ENCODE measurements around the gene TNPO3.
"Not testable (repeated sequence)": the region's sequence is repeated elsewhere in the genome, so short reads cannot be mapped to it uniquely, and the experiment has no call there.

The TNPO3 gene

DNA sequence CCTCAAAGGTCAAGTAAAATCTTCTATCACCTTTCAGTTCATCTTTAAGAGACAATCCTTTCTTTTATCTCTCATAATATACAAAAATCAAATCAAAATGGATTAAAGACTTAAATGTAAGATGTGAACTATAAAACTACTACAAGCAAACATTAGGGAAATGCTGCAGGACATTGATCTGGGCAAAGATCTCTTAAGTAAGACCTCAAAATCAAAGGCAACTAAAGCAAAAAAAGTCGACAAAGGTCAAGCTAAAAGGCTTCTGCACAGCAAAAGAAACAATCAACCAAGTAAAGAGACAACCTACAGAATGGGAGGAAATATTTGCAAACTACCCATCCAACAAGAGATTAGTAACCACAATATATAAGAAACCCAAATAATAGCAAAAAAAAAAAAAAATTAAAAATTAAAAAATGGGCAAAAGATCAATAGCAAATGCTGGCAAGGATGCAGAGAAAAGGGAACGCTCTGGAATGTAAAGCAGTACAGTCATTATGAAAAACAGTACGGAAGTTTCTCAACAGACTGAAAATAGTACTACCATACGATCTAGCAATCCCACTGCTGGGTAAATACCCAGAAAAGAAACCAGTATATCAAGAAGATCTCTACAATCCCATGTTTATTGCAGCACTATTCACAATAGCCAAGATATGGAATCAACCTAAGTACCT, 41.7 kb downstream of the TNPO3 start:
- DNase-seq, result no peak

DNA sequence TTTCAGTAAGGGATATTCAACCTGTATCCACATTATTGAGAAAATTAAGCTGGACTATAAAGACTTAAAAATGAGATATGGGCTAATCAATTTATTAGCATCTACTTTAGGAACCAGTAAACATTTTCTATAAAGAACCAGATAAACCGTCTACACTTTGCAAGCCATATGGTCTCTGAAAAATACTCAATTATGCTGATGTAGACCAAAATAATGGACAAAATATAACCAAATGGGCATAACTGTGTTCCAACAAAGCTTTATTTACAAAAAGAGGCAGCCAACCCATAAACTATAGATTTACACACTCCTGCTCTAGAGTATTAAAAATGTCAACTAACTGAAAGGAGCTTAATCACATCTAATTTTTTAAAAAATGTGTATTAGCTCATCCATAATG, 42.3 kb downstream of the TNPO3 start:
- DNase-seq, result no peak

DNA sequence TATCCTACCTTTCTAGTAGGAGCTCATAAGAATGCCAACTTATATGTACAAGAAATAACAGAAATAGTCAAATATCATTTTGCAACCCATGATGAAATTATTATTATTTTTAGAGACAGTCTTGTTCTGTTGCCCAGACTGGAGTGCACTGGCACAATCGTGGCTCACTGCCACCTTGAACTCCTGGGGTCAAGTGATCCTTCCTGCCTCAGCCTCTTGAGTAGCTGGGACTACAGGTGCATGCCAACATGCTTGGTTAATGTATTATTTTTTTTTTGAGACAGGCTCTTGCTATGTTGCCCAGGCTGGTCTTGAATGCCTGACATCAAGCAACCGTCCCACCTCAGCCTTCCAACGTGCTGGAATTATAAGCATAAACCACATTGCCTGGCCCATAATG, 44.8 kb downstream of the TNPO3 start:
- DNase-seq, result no peak

DNA sequence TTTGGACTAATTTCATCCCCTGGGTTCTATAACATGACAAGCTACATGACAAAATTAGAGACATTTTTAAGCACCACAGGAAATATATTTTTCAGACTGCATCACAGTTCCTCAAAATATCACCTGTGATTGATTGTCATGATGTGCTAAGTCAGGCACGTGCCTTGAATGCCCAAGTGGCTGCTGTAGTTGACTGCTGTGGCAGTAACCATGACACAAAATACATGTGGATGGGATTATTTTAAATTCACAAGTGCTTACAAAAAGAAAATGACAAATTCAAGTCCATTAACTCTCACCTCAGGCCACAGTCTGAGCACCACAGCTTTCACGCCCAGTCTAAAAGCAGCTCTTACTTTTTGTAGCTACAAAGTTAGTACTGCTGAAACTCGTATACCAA, 45.5 kb downstream of the TNPO3 start:
- no peak for DNase-seq

DNA sequence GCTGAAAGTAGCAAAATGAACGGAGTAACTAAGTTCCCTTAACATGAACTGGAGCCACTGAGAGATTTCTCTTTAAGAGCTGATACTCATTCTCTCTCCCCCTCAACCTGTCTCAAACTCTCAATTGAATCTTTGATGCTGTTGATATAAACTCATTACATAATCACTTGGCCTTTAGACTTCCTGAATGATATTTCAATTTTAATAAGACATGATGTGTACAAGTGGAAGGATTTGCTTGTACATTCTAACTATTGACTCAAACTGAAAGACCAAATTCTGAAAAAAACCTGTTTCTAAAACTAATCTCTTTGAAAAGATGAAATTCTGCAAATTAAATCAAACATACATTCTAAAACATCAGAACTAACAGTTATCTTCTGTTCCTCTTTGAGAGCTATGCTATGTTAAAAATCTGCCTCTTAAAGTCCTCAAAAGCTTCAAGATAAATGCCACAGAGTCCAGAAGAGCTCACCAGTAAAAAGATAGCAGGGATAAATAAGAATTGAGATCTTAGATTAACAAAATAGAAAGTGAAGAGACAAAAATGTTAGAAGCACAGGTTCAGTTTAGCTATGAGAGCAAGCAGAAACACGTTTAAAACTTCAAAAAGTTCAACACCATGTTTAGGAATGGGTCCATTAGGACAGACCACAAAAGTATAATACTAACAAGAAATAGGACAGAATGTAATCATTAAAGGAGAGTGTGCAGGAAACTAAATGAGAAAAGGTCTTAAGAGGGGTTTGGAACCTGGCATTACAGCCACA, 46.1 kb downstream of the TNPO3 start:
- DNase-seq, result no peak

DNA sequence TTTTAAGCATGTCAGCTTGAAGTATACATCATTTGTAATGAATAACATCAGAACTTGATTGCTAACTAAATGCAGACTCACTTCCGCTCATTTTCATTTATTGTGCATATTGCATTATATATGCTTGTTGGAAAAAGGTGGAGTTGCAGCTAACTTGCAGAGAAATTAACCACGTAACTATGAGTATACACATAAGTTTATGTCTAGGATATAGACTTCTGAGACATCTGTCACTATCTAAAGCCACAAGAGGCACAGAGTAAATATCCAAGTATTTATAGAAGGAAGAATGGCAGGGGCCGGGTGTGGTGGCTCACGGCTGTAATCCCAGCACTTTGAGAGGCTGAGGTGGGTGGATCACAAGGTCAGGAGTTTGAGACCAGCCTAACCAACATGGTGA, 47.3 kb downstream of the TNPO3 start:
- DNase-seq, result no peak

DNA sequence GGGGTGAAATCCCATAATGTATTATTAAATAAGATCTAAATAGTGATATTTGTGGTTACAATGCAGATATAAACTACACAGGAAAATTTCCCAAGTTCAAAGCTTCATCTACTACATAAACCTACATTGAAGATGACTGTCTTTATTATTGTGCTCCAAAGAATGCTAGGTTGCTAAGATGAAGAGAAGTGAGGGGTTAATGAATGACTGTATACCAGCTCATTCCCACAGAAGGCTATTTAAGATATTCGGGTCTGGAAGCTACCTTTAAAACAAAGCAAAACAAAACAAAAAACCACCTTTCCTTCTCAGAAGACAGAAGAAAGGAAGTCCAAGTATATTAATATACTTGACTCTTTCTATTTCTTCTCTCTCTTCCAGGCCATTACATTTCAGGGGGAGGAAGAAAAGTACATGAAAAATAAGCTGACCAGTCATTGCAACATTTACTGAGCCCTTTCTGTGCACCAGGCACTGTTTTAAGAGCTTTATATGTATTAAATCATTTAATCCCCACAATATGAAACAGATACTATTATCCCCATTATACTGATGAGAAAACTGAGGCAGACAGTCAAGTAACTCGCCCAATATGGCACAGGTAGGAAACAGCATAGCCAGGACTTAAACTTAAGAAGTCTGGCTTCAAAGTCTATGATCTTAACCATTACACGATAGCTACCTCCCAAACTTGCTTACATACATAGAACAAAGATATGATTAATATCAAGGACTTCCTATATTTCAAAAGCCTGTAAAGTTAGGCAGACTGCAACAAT, 48.1 kb downstream of the TNPO3 start:
- no peak for DNase-seq

DNA sequence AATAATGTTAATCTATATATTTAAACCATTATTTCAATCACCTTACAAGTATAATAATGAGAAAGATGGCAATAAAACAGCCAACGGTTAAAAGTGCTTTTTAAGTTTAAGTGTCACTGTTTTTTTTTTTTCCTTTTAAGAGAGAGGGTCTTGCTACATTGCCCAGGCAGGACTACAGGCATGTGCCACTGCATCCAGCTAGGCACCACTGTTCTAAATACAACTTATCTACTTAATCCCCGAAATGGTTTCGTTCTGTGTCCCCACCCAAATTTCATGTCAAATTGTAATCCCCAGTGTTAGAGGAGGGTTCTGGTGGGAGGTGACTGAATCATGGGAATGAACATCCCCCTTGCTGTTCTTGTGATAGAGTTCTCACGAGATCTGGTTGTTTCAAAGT, 49.7 kb downstream of the TNPO3 start:
- DNase-seq, result no peak

DNA sequence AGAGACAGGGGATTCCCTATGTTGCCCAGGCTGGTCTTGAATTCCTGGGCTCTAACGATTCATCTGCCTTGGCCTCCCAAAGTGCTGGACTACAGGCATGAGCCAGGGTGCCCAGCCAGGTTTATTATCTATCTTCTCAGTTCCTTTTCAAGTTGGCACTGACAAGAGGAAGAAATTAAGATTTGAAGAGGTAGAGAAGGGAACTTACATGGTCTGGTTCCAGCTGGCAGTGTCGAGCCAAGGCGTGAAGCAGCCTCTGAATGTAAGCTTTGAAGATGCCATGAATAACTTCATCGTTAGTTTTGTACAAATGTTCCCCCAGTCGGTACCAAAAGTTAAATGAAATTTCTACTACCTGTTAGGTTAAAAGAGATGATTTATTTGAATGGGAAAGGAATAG, 57.7 kb downstream of the TNPO3 start:
- no peak for DNase-seq

DNA sequence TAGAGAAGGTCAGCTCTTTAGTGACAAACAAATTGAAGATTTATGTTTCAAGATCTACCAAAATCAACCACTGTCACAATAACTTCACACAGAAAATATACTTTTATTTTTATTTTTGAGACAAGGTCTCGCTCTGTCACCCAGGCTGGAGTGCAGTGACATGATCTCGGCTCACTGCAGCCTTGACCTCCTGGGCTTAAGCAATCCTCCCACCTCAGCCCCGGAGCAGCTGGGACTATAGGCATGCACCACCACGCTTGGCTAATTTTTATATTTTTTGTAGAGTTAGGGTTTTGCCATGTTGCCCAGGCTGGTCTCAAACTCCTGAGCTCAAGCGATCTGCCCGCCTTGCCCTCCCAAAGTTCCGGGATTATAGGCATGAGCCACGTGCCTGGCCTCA, 60.4 kb downstream of the TNPO3 start:
- not testable (repeated sequence) for DNase-seq

DNA sequence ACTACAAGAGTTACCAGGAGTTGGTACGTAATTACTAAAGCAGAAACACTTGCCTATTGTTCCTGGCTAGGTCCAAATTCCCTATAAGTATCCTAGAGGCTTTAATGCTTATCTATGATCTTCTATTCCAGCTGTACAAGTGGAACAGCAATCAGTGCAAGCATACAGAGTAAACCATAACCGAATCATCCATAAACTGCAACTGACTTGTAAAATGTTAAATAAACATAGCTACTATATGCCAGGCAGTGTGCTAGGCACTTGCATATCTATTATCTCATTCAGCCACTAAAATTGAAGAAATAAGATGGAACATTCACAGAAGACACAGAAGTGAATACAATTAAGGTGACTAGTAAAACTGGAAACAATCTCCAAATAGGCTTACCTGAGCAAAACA, 61.5 kb downstream of the TNPO3 start:
- no peak for DNase-seq

DNA sequence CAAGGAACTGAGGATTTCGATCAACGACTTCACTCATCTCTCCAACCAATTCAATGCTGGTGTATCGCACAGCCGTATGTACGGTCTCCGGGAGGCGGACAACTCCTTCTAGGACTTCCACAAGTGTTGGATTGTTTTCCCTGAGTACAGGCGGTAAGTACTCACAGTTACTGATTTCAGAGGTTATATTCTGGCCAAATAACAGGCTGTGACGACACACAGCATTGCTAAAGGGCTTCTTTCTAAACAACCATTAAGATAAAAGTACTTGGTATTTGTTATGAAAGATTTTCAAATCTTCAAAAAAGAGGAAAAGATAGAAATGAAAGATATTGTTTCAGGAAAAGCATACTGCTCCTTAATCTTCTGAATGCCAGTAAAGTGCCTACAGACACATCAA, 65.0 kb downstream of the TNPO3 start:
- DNase-seq, result no peak

DNA sequence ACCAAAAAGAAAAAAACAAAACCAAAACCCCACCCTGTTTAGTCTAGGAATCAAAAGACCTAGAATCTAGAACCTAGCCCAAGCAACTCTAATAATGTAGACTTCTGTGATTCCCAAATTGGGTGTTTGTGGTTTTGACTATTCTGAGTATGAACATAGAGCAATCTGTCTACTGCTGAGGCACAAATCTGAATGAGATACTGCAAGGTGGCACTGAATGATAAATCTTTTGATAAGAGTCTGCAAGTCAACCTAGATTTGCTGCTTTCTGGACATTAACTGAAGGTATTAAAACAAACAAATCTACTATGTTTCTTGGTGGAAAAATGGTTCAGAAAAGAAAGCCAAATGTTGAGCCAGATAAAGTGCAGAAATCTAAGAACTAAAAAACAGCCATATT, 66.5 kb downstream of the TNPO3 start:
- no peak for DNase-seq

DNA sequence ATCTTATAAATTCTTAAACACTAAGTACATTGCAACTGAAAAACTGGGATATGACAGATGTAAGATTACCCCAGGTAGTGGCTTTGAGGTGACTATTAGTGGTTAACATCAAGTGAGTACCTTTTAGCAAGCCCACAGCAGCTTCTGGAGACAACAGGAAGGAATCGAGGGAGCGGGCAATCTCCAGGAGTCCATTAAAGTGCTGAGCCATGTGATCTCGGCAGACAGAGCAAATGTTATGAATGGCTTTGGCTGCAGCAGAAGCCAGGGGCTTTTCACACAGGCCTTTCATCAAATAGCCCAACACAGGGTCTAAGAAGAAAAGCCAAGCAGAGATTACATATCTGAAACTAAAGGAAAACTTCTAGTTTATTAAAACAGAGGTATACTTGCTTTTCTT, 68.3 kb downstream of the TNPO3 start:
- no peak for DNase-seq

DNA sequence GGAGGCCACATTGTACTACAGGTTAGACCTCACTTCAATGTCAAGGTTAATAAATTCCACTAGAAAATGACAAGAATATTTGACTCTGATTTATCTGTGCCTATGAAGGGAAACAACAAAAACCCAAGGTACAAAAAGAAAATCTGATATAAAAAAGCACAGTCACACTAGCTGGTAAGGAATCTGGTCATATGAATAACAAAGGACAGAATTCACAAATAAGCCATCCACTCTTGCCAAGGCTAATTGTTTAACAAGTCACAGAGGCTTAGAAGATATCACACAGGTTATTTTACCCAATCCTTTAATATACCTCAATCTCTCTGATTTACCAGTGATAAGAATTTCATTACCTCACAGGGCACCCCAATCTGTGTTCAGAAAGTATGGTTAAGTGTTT, 69.3 kb downstream of the TNPO3 start:
- no peak for DNase-seq

DNA sequence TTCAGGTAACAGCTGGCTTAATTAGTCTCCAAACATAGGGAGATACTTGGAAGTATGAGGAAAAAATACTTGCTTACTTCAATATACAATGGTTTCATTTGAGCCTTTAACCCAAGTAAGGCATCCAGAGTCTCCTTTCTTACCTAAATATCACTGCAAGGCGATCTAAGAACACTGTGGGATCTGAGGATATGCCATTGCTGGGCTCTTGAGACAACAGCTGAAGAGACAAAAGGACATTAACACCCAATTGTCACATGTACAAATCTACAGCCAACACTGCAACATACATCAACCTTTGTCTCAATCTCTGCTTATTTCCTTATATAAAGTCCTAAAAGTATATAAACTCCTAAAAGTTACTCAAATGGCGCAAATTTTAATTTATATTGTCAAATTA, 72.8 kb downstream of the TNPO3 start:
- DNase-seq, result no peak

DNA sequence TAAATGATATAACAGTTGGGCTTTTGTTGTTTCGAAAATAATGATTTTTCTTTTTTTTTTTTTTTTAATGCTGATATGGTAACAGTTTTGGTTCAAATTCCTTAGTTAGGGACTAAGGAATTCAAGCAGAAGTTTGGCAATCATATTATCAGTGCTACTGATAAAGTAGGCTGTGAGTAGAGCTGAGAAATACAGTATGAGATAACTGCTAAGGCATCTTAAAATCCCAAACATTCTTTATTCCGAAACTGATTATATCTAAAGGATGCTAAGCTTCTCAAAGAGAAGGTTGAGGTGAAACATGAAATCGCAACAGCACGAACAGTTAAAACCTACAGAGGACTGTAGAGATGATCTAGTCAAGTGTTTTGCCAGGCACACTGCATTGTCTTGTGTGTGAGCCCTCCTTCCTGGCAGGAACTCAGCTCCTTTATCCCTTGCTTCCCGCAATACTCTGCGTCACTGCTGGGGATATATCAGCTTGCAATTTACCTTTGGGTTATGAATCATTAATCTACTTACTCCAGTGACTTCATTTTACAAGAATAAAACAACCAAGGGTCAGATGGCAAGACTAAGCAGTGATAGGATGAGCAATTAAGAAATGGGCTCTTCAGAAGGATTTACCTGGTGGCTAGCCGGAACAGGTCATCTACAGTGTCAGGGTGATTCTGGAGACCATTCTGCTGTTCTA, 80.5 kb downstream of the TNPO3 start:
- no peak for DNase-seq

DNA sequence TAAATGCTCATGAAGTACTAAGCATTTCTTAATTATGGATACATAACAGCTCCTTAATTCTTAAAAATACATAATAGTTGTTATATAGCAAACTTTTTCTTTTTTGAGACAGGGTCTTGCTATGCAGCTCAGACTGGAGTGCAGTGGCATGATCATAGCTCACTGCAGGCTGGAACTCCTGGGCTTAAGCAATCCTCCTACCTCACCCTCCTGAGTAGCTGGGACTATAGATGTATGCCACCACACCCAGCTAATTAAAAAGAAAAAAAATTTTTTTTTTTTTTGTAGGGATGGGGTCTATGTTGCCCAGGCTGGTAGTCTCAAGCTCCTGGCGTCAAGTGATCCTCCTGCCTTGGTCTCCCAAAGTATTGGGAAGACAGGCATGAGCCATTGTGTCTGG, 86.3 kb downstream of the TNPO3 start:
- no peak for DNase-seq

DNA sequence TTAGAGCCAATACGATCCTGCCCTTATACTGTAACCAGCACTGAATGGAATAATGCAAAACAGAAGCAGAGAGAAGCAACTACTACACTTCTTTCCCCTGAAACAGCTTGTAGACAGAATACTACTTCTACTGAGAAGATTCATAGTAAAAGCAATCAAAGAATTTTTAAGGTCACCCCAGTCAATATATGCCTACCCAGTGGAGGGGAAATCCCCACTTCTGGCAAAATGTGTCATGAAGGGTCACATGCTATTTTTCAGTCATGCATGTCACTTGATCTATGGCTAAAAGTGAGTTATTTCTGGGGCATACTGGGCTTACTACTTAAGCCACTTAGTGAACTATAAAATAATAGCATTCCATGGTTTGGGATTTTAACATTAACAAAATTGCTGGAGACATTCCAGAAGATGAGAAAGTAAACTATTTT, 91.6 kb downstream of the TNPO3 start:
- peak; percentile 6 for DNase-seq

DNA sequence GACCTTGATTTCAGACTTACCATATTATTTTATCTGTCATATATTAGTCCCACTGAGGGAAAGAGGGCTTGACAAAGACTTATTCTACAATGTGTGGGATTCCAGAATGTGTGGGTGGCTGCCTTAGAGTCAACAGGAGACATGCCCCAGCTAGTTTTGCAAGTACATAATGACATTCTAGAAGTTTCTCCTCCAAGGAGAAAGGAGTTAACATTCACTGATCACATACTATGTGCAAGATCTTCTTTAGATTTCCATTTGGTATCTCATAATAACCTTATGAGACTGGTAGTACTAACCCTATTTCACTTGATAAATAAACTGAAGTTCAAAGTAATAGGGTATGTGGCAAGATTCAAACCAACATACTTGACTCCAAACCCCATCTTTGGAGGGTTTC, 92.0 kb downstream of the TNPO3 start:
- no peak for DNase-seq

DNA sequence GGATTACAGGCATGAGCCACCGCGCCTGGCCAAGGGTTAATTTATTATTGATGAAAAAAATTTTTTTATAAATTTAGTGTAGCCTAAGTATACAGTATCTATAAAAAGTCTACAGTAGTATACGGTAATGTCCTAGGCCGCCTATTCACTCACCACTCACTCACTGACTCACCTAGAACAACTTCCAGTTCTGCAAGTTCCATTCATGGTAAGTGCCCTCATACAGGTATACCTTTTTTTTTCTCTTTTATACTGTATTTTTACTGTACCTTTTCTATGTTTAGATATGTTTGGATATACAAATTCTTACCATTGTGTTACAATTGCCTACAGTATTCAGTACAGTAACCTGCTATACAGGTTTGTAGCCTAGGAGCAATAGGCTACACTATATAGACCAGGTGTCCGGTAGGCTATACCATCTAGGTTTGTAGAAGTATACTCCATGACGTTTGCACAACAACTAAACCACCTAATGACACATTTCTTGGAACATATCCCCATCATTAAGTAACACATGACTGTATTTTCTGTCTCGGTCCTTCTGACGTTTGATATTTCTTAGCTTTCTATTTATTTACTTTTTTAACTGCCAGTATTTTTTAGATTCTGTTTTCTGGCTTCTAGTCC, 93.8 kb downstream of the TNPO3 start:
- DNase-seq, result no peak

DNA sequence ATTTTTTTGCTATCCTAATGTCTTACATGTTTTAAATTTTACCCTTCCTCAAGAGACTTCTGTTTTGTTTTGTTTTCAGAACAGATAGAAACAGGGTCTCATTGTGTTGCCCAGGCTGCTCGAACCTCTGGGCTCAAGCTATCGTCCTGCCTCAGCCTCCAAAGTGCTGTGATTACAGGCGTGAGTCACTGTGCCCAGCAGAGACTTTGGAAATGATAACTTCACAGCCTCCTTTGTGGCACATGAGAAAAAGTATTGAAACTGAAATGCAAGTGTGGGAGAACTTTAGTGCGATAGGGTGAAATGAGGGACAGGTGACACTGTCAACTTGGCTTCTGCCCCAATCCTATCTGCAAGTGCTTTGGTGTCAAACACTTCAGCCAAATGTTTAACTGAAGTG, 95.6 kb downstream of the TNPO3 start:
- DNase-seq, result no peak

DNA sequence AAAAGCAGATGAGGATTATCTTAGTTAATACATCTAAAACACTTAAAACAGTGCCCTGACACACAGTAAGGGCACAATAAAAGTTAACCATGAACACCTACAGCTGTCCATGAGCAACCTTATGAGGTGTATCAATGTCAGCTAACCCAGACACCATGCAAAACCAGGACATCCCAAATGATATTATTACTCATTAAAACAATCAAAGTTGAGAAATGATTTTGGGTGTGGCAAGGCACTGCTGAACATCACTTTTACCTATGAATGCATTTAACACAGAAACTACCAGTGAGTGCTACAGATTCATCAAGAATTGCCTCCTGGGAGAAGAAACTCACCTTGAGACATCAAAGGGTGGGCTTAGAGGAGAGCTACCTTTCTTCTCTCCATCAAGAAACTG, 98.9 kb downstream of the TNPO3 start:
- DNase-seq, result no peak

Measured in CD4-positive, alpha-beta T cell treated with Interleukin-17A for 1 hour (primary cell).